ENCODE measurements around the gene UBE2H.
"Not testable (repeated sequence)": the region's sequence is repeated elsewhere in the genome, so short reads cannot be mapped to it uniquely, and the experiment has no call there.

UBE2H gene

GRCh38 chr7:129870668-129871067 is 82.1 kb downstream of the UBE2H start:
- DNase-seq: no peak

GRCh38 chr7:129866251-129866650 is 86.5 kb downstream of the UBE2H start:
- DNase-seq: no peak

DNA sequence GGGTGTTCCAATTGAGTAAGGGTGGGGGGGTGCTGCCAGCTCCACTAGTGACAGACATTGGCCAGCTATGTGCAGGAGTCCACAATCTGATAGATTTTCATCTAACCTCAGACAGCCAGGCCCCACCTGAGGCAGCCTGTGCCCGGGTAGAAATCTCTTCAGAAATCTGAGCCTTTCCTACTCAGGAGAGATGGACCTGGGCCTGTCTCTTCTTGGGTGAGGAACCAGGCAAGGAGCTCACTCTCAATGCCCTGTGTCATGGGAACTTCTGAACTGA is 86.9 kb downstream of the UBE2H start:
- DNase-seq: no peak

- no peak for DNase-seq
Observed at GRCh38 chr7:129865093-129865924, 87.5 kb downstream of the UBE2H start.

GRCh38 chr7:129864676-129865075 is 88.1 kb downstream of the UBE2H start:
- DNase-seq: not testable (repeated sequence)

- no peak for DNase-seq
Observed at GRCh38 chr7:129864042-129864441, 88.7 kb downstream of the UBE2H start.

GRCh38 chr7:129862682-129863081 is 90.1 kb downstream of the UBE2H start:
- no peak for DNase-seq

DNA sequence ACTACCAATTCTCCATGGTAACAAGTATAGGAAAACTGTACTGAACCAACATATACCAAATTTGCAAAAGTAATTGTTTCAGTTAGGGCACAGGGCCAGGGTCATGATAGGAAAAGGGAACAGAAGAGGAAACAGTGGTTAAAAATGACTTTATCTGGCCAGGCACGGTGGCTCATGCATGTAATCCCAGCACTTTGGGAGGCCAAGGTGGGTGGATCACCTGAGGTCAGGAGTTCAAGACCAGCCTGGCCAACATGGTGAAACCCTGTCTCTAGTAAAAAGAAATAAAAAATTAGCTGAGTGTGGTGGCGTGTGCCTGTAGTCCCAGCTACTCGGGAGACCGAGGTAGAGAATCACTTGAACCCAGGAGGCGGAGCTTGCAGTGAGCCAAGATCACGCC is 92.0 kb downstream of the UBE2H start:
- DNase-seq: peak; percentile 19

- peak; percentile 60 for DNase-seq
Observed at GRCh38 chr7:129859183-129859582, 93.6 kb downstream of the UBE2H start.

GRCh38 chr7:129858490-129858889 is 94.3 kb downstream of the UBE2H start:
- DNase-seq: no peak

- DNase-seq: no peak
Observed at GRCh38 chr7:129857313-129857712, 95.4 kb downstream of the UBE2H start.

GRCh38 chr7:129855935-129856717 is 96.6 kb downstream of the UBE2H start:
- no peak for DNase-seq

GRCh38 chr7:129855234-129855673 is 97.5 kb downstream of the UBE2H start:
- no peak for DNase-seq

DNA sequence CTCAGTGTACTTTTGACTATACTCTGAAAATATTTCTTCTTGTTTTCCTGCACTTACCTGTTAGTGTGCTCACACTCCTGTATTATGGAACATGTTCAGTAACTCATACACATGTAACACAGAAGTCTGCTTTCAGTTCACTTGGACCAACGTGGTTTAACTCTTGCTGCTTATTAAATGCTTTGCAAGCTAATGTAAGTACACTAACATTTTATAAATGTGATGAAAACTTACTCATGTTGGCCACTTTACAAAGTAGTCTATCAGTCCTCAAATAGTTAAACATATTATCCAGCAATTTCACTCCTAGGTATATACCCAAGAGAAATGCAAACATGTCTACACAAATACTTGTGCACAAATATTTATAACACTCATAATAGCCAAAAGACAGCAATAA is 98.4 kb downstream of the UBE2H start:
- DNase-seq: no peak

GRCh38 chr7:129853661-129854268 is 99.0 kb downstream of the UBE2H start:
- DNase-seq: no peak

DNA sequence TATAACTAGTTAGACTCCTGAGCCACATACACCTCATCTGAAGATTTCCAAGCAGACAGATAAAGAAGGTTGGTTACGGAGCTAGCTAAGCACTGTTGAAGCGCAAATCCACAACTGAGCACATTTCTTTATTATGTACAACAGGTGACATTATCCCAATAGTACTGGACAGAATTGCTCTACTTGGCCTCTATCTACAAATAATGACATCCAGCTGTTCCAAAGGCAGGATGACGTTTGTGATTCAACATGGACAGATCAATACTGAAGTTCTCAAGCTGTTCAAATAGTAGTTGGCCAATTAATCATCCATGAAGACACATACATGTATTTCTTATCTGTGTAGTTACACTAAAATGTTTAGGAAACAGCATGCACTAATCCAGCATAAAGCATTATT is 101.0 kb downstream of the UBE2H start:
- DNase-seq: no peak

- DNase-seq: no peak
Observed at GRCh38 chr7:129851174-129851573, 101.6 kb downstream of the UBE2H start.

- no peak for DNase-seq
Observed at GRCh38 chr7:129848436-129848835, 104.3 kb downstream of the UBE2H start.

DNA sequence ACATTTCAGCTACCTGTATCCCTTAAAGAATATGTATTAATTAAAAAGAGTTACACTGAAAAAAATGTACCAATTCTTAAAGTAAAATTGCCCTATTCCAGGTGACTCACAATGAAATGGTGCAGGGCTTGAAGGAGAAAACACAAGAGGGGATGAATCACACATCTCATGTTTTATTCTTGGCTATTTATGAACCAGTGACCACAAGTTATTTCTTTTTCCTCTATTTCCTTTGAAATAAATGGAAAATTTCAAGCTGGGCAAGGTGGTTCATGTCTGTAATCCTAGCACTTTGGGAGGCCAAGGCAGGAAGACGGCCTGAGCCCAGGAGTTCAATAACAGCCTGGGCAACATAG is 106.8 kb downstream of the UBE2H start:
- no peak for DNase-seq

DNA sequence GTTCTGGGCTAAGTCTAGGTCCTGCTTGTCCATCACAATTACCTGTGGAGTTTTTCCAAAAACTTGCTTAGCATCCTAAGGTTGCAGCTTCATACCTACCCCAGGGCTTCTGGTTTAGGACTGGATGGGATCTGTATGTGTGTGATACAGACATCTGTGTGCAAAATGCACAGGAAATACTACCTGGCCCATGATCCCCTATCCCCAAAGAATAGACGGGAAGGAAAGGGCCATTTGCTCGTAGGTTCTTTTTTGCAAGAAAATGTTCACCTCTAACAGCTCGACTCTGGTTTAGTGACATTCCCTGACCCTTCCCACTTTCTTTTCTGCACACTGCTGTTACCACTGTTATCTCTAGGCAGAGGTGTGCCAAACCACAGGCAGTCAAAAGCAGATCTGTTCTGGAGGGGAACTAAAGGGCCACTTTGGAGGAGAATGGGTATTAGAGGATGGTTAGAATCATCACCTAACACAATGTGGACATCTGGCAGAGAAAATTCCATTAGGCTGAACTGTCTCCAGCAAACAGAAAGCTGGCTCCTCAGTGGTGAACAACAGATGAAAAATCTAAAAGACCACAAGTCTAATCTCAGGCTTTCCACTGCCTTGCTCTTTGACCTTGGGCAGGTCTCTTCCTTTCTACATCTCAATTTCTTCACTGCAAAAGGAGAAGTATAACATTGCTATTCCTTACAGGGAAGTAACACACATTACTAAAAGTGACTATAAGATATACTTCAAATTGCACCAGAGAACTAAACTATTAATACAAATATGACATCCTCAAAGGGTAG is 107.4 kb downstream of the UBE2H start:
- peak; percentile 32 for DNase-seq

- DNase-seq: peak; percentile 30
Observed at GRCh38 chr7:129843978-129844840, 108.6 kb downstream of the UBE2H start.

- no peak for DNase-seq
Observed at GRCh38 chr7:129843365-129843898, 109.3 kb downstream of the UBE2H start.

Measured in hematopoietic multipotent progenitor cell treated with erythropoietin and hydrocortisone succinate and interleukin-3 and kit ligand, for 6 days (in vitro differentiated cells).